OCI-LY1 (cell line): ENCODE data around the gene ARHGEF10L.

Source experiments
- CTCF ChIP-seq: fragments of 200-600 bp; sonication (generic), shearing (Covaris generic); IDR thresholded peaks from 2 replicates; pipeline ENCODE4 v1.5.1; 2017; ENCODE audit warnings: mild to moderate bottlenecking, antibody characterized with exemption, low read length, moderate library complexity, mixed read lengths
- EZH2 ChIP-seq: fragments of 200-600 bp; sonication (generic), shearing (Covaris generic); IDR thresholded peaks from 2 replicates; pipeline ENCODE4 v1.8.0; 2017; ENCODE audit warnings: borderline replicate concordance, mixed run types, mild to moderate bottlenecking, antibody characterized with exemption, low read length, moderate library complexity, mixed read lengths

- TF ChIP-seq CTCF (no peak), EZH2 (no peak)
Observed at GRCh38 chr1:17654519-17654918, 115.0 kb downstream of the ARHGEF10L start.
